GM12878 (cell line): ENCODE measurements around the gene NHS. TPM values are rescaled to one million over a fixed set of nuclear protein-coding genes. Genes with fewer than 3 reads are reported as not detected.

Experiments used
- ATAC-seq: fragments of 200-7000 bp; cut with Tn5 transposase; 3 replicates; pipeline ENCODE4 v1.9.1; 2020; ENCODE audit warnings: mild to moderate bottlenecking, moderate library complexity
- BruUV-seq: library from RNA; stranded (reverse); fragments of 400-500 nt; replicated peaks from 2 replicates; lab custom pipeline; 2021; lab: Mats Ljungman, UMichigan
- CTCF ChIA-PET: fragments of 300-600 bp; sonication (Branson Sonifier 250); formaldehyde crosslinking; extraction: SDS; loops from one replicate; lab custom pipeline; 2021; ENCODE audit warnings: inconsistent platforms; lab: Yijun Ruan, JAX
- POLR2A ChIA-PET: fragments of 350-600 bp; formaldehyde crosslinking; extraction: SDS; loops from one replicate; lab custom pipeline; 2021; ENCODE audit warnings: inconsistent platforms; lab: Charles Lee
- RAD21 ChIA-PET: fragments of 300-600 bp; sonication (Branson Sonifier 250); formaldehyde crosslinking; loops from one replicate; lab custom pipeline; 2023; ENCODE audit warnings: antibody characterized with exemption; ENCODE audit not compliant: unreplicated experiment; lab: Charles Lee
- SMC1A ChIA-PET: fragments of 300-600 bp; sonication (Branson Sonifier 250); formaldehyde crosslinking; loops from one replicate; lab custom pipeline; 2023; ENCODE audit not compliant: unreplicated experiment, uncharacterized antibody; lab: Charles Lee
- DNase-seq: peaks from one replicate; pipeline ENCODE4 v3.0.0-alpha.2; 2011; ENCODE audit warnings: low read depth, low spot score
- FAIRE-seq: peaks from 3 replicates; lab custom pipeline; 2011; peaks lifted over from hg19 to GRCh38; lab: Jason Lieb, UNC
- H2AFZ ChIP-seq: 2 replicates; pipeline ENCODE4 v1.6.0; 2011; ENCODE audit warnings: low read depth, low read length, control low read depth; ENCODE audit not compliant: control insufficient read depth
- H3K27ac ChIP-seq: 2 replicates; pipeline ENCODE4 v1.5.1; 2011; ENCODE audit warnings: control low read depth; ENCODE audit not compliant: control insufficient read depth, insufficient read depth
- H3K27me3 ChIP-seq, 2 experiments: replicated peaks in 1 of 2; 2 replicates each; pipeline versions ENCODE4 v1.6.0 to v1.6.1; 2011; ENCODE audit warnings: low read length in 1 of 2; ENCODE audit not compliant: control insufficient read depth in 2 of 2, insufficient read depth in 2 of 2
- H3K36me3 ChIP-seq, 2 experiments: 2 replicates each; pipeline ENCODE4 v1.5.1; 2011; ENCODE audit warnings: low read length in 1 of 2; ENCODE audit not compliant: control insufficient read depth in 2 of 2, insufficient read depth in 2 of 2
- H3K4me1 ChIP-seq: 2 replicates; pipeline ENCODE4 v1.6.1; 2011; ENCODE audit warnings: mild to moderate bottlenecking, low read length, moderate library complexity, mixed read lengths; ENCODE audit not compliant: control insufficient read depth, insufficient read depth
- H3K4me2 ChIP-seq: 2 replicates; pipeline ENCODE4 v1.6.0; 2011; ENCODE audit warnings: control low read depth; ENCODE audit not compliant: control insufficient read depth, insufficient read depth
- H3K4me3 ChIP-seq: fragments of 200-600 bp; sonication (generic); 2 replicates; pipeline ENCODE4 v1.5.1; 2016
- H3K79me2 ChIP-seq: 2 replicates; pipeline ENCODE4 v1.6.0; 2011; ENCODE audit warnings: low read length; ENCODE audit not compliant: control insufficient read depth, insufficient read depth
- H3K9ac ChIP-seq: 2 replicates; pipeline ENCODE4 v1.8.0; 2011; ENCODE audit warnings: low read length, control low read depth, mixed read lengths; ENCODE audit not compliant: control insufficient read depth, insufficient read depth
- H3K9me3 ChIP-seq: replicated peaks from 3 replicates; pipeline ENCODE4 v1.5.1; 2011; ENCODE audit warnings: mild to moderate bottlenecking, low read length; ENCODE audit not compliant: control insufficient read depth, insufficient read depth
- H4K20me1 ChIP-seq: 2 replicates; pipeline ENCODE4 v1.6.0; 2011; ENCODE audit not compliant: control insufficient read depth, insufficient read depth
- BMI1 ChIP-seq: fragments of 450-650 bp; IDR thresholded peaks from 2 replicates; pipeline ENCODE4 v1.6.1; 2016; ENCODE audit warnings: mild to moderate bottlenecking, moderate library complexity, borderline replicate concordance
- CHD1 ChIP-seq: IDR thresholded peaks from 2 replicates; pipeline ENCODE4 v1.6.1; 2012; ENCODE audit warnings: low read depth, low read length, improper control_type of control experiment
- DPF2 ChIP-seq: fragments of 450-650 bp; IDR thresholded peaks from 2 replicates; pipeline ENCODE4 v1.6.1; 2017; ENCODE audit warnings: mild to moderate bottlenecking
- FOXM1 ChIP-seq: IDR thresholded peaks from 2 replicates; pipeline ENCODE4 v1.6.1; 2012; ENCODE audit warnings: low read depth, mild to moderate bottlenecking, inconsistent platforms, low read length, moderate library complexity
- IRF4 ChIP-seq: IDR thresholded peaks from 2 replicates; pipeline ENCODE4 v1.6.1; 2011; ENCODE audit warnings: low read depth, low read length
- MEF2A ChIP-seq: IDR thresholded peaks from 2 replicates; pipeline ENCODE4 v1.6.1; 2011; ENCODE audit warnings: low read depth, mild to moderate bottlenecking, low read length, moderate library complexity; ENCODE audit not compliant: insufficient read depth
- MTA2 ChIP-seq: fragments of 450-650 bp; IDR thresholded peaks from 2 replicates; pipeline ENCODE4 v1.6.1; 2016; ENCODE audit warnings: low read depth, mild to moderate bottlenecking, moderate library complexity
- MTA3 ChIP-seq: IDR thresholded peaks from 2 replicates; pipeline ENCODE4 v1.6.1; 2012; ENCODE audit warnings: low read length, inconsistent platforms, borderline replicate concordance
- NBN ChIP-seq: fragments of 450-650 bp; IDR thresholded peaks from 2 replicates; pipeline ENCODE4 v1.6.1; 2016
- POLR2A ChIP-seq: IDR thresholded peaks from 2 replicates; pipeline ENCODE4 v1.6.1; 2011; ENCODE audit warnings: low read depth, mild to moderate bottlenecking, low read length
- POLR2AphosphoS2 ChIP-seq: IDR thresholded peaks from 2 replicates; pipeline ENCODE4 v1.6.1; 2011; ENCODE audit warnings: low read depth, mild to moderate bottlenecking, low read length, improper control_type of control experiment, moderate library complexity
- SMAD5 ChIP-seq: IDR thresholded peaks from 2 replicates; pipeline ENCODE4 v1.6.1; 2016; ENCODE audit warnings: antibody characterized with exemption, low read depth
- SMARCA5 ChIP-seq: fragments of 450-650 bp; IDR thresholded peaks from 2 replicates; pipeline ENCODE4 v1.6.1; 2017; ENCODE audit warnings: mild to moderate bottlenecking
- SMC3 ChIP-seq: IDR thresholded peaks from 2 replicates; pipeline ENCODE4 v1.6.1; 2011; ENCODE audit warnings: low read length, improper control_type of control experiment, borderline replicate concordance
- STAT1 ChIP-seq: fragments of 450-650 bp; conservative IDR thresholded peaks from 2 replicates; pipeline ENCODE4 v1.6.1; 2014; ENCODE audit warnings: antibody characterized with exemption, mild to moderate bottlenecking
- SUPT20H ChIP-seq: IDR thresholded peaks from 2 replicates; pipeline ENCODE4 v1.6.1; 2011; ENCODE audit warnings: low read depth, mild to moderate bottlenecking, low read length, moderate library complexity, borderline replicate concordance; ENCODE audit not compliant: control insufficient read depth
- TAF1 ChIP-seq: IDR thresholded peaks from 2 replicates; pipeline ENCODE4 v1.6.1; 2011; ENCODE audit warnings: mild to moderate bottlenecking, low read depth, low read length, borderline replicate concordance
- ZNF217 ChIP-seq: fragments of 450-650 bp; IDR thresholded peaks from 2 replicates; pipeline ENCODE4 v1.6.1; 2017; ENCODE audit warnings: antibody characterized with exemption, mild to moderate bottlenecking
- ZZZ3 ChIP-seq: IDR thresholded peaks from 2 replicates; pipeline ENCODE4 v1.6.1; 2011; ENCODE audit warnings: low read depth; ENCODE audit not compliant: control insufficient read depth, insufficient read length
- WGBS: methylation state at CpG from one replicate; pipeline ENCODE4 v1.1.6; 2016; ENCODE audit warnings: low lambda C conversion rate; ENCODE audit not compliant: insufficient replicate concordance, insufficient coverage; ENCODE audit errors: missing lambda C conversion rate; 5-methylcytosine and 5-hydroxymethylcytosine counted together
- in situ Hi-C: fragments of 300-500 bp; cut with MboI; formaldehyde crosslinking; loops from 9 replicates; pipeline ENCODE4 v1.14.3; 2018; ENCODE audit warnings: mixed read lengths
- intact Hi-C: fragments of 100-400 bp; cut with micrococcal nuclease; formaldehyde crosslinking; loops from one replicate; pipeline ENCODE4 v1.14.2; 2022; ENCODE audit not compliant: unreplicated experiment
- polyA plus RNA-seq, 11 experiments: library from polyadenylated mRNA; depleted of rRNA in 4 of 11; unstranded in 6 of 11; stranded (reverse) in 5 of 11; fragments of >200 nt; fragmentation: Nextera tagmentation in 4 of 11; fragmentation: Illumina TruSeq in 1 of 11; extraction: Ambion mirVana in 4 of 11; extraction: Trizol in 1 of 11; gene quantifications; 1 replicate in 1 of 11; 2 replicates in 10 of 11; pipeline versions ENCODE4 v1.2.1 to v1.2.3, GENCODE V29; 2011 to 2016; ENCODE audit warnings: inconsistent platforms in 2 of 11, missing spikeins in 2 of 11, low read depth in 1 of 11
- total RNA-seq, 4 experiments: library from RNA; depleted of rRNA in 3 of 4; stranded (reverse); fragments of >200 nt in 3 of 4; fragmentation: Illumina TruSeq in 1 of 4; extraction: Trizol in 1 of 4; gene quantifications; 2 replicates each; pipeline versions ENCODE4 v1.2.1 to v1.2.3, GENCODE V29; 2013 to 2021

NHS gene
- total and polyA plus RNA-seq, 10 of the 15 experiments (the other 5 are each of a cell fraction or from before 2014, with no cell fraction given) = under 0.01 to 0.07 (median 0.03) TPM; not detected in 7

GRCh38 chrX:17511556-17511955 lies 136.6 kb downstream of the NHS start (continued):
- TF ChIP-seq POLR2A = no peak

- no TSS peak for BruUV-seq
- WGBS = 39% methylated on average over 7 of the region's 7 CpGs
- FAIRE-seq = no peak
These were observed 144.4 kb downstream of the NHS start for GRCh38 chrX:17519358-17519757.

More at GRCh38 chrX:17519358-17519757, 144.4 kb downstream of the NHS start:
- ChIA-PET CTCF (no interaction called here), RAD21 (no interaction called here)
- no peak for TF ChIP-seq BMI1
- TF ChIP-seq MEF2A = no peak
- TF ChIP-seq SUPT20H = no peak
- TF ChIP-seq POLR2AphosphoS2 = no peak
- no peak for TF ChIP-seq STAT1
- TF ChIP-seq SMC3 = no peak
- TF ChIP-seq TAF1 = no peak
- TF ChIP-seq CHD1 = no peak
- TF ChIP-seq DPF2 = no peak
- TF ChIP-seq ZZZ3 = no peak
- no peak for TF ChIP-seq ZNF217
- TF ChIP-seq SMARCA5 = no peak
- no peak for TF ChIP-seq NBN
- no peak for TF ChIP-seq SMAD5
- no peak for TF ChIP-seq MTA2
- TF ChIP-seq MTA3 = no peak
- TF ChIP-seq IRF4 = no peak
- TF ChIP-seq FOXM1 = no peak
- TF ChIP-seq, all 136 proteins: peak for 0
- H3K4me3 ChIP-seq = no peak overlapping the region
- H4K20me1 ChIP-seq = no peaks in the 10 kb centered on the region
- ChIA-PET SMC1A (no interaction called here), POLR2A (no interaction called here)
- H3K27ac ChIP-seq = no peak overlapping the region
- ATAC-seq = no peak
- H3K4me1 ChIP-seq = no peaks in the 10 kb centered on the region
- no peaks in the 10 kb centered on the region for H3K79me2 ChIP-seq
- intact Hi-C loops (no loop called here), in situ Hi-C loops (no loop called here)
- H3K9me3 ChIP-seq = no peaks in the 10 kb centered on the region
- no peak overlapping the region for H3K4me2 ChIP-seq
- H3K27me3 ChIP-seq = no peaks in the 10 kb centered on the region
- no peaks in the 10 kb centered on the region for H3K36me3 ChIP-seq
- DNase-seq = no peak
- no peak overlapping the region for H2AFZ ChIP-seq
- H3K9ac ChIP-seq = no peak overlapping the region
